Pancreas (tissue), 10 donors: ENCODE results near the gene ANO7. TPM values are rescaled to one million over a fixed set of nuclear protein-coding genes. Genes with fewer than 3 reads are reported as not detected.

Source experiments
- ATAC-seq, 4 donors: fragments of 200-7000 bp; cut with Tn5 transposase; one replicate each; pipeline versions ENCODE4 v1.8.0 to v1.9.1; 2020; ENCODE audit warnings: mild to moderate bottlenecking in 4 of 4, moderate library complexity in 4 of 4
- DNase-seq, 6 donors: peaks; one replicate each; pipeline ENCODE4 v3.0.0-alpha.2; 2020
- FAIRE-seq: peaks from 2 replicates; lab custom pipeline; 2012; peaks lifted over from hg19 to GRCh38; lab: Jason Lieb, UNC
- H3K27ac ChIP-seq, 4 donors: fragments of 200-600 bp; sonication (generic); 1 replicate in 3 of 4; 2 replicates in 1 of 4; pipeline versions ENCODE4 v1.5.0 to v1.8.0; 2020
- H3K27me3 ChIP-seq, 4 donors: fragments of 200-600 bp; one replicate each; pipeline ENCODE4 v1.8.0; 2021
- H3K36me3 ChIP-seq, 3 donors: fragments of 200-600 bp; sonication (generic) in 1 of 3; one replicate each; pipeline versions ENCODE4 v1.5.0 to v1.8.0; 2020 to 2021
- H3K4me1 ChIP-seq, 3 donors: fragments of 200-600 bp; one replicate each; pipeline ENCODE4 v1.8.0; 2021
- H3K4me3 ChIP-seq, 4 donors: fragments of 200-600 bp; sonication (generic) in 2 of 4; one replicate each; pipeline versions ENCODE4 v1.5.0 to v1.8.0; 2020 to 2021
- H3K9me3 ChIP-seq, 4 donors: fragments of 200-600 bp; one replicate each; pipeline ENCODE4 v1.8.0; 2021
- CTCF ChIP-seq, 4 donors: fragments of 200-600 bp; sonication (generic) in 3 of 4; IDR thresholded peaks; one replicate each; pipeline versions ENCODE4 v1.5.0 to v1.8.0; 2021; ENCODE audit warnings: antibody characterized with exemption in 4 of 4
- WGBS, 2 donors: extraction: QIAGEN DNeasy Blood & Tissue Kit; methylation state at CpG; one replicate each; pipeline ENCODE4 v1.1.7; 2013; 5-methylcytosine and 5-hydroxymethylcytosine counted together
- intact Hi-C, 3 donors: fragments of 100-400 bp; cut with DNase I; formaldehyde crosslinking; loops; one replicate each; pipeline versions ENCODE4 v1.11.1 to v1.14.2; 2022
- polyA plus RNA-seq, 2 donors: library from polyadenylated mRNA; stranded (reverse); fragments of 200-250 nt; gene quantifications; one replicate each; pipeline ENCODE4 v1.2.3, GENCODE V29; 2013
- total RNA-seq, 6 donors: library from RNA; stranded (reverse); fragmentation: NEBNext Ultra II Directional in 4 of 6; extraction: Animal tissue kit (Norgen Biotek cat#: 25700) in 4 of 6; gene quantifications; one replicate each; pipeline versions ENCODE4 v1.2.1 to v1.2.4, GENCODE V29; 2021 to 2023
- donor health status: healthy with polysubstance abuse.
- donor health status: DM: no; HTN: no; CAD: no; lungs with moderate emphysema.
- donor health status: DM: no; HTN: no; CAD: no.
- donor health status: control.
- donor health status: control.
- donor health status: Bipolar disorder and iron deficiency.
- donor health status: DM: yes; HTN: yes; CAD: no.
- donor health status: DM: no; HTN: no; CAD: no.
- donor health status: DM: no; HTN: no; CAD: no.
- donor health status: DM: yes; HTN: yes; CAD: no.

ANO7 gene
- total and polyA plus RNA-seq, 8 donors: 0.66 to 1.8 (median 1.1) TPM

DNA sequence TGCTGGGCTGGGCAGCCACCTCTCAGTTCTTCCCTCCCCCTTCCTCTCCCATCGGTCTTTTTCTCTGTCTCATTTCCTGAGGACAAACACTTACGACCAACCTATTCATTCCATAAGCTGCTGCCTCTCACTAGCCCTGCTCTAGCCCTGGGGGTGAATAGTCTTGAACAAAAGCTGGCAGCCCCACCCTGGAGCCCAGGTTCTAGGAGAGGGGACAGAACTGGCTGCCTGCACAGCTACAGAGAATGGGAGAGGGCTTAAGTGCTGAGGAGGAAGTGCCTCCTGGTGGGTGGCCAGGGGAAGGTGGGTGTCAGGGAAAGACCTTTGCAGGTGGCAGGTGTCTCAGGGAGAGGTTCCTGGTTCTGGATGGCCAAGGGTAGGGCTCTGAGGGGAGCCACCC, 22.8 kb downstream of the ANO7 start:
- no peaks in the 10 kb centered on the region for H3K9me3 ChIP-seq
- FAIRE-seq (no peak), ATAC-seq (no peak), DNase-seq (peak in 1 of 6 donors; percentile 7)
- intact Hi-C loops: no loop called here
- no peaks in the 10 kb centered on the region for H3K36me3 ChIP-seq
- H3K4me1 ChIP-seq: no peaks in the 10 kb centered on the region
- no peak for TF ChIP-seq CTCF (IDR thresholded peaks at IDR 0.05)
- no peak overlapping the region for H3K4me3 ChIP-seq
- no peak overlapping the region for H3K27ac ChIP-seq
- H3K27me3 ChIP-seq: no peaks in the 10 kb centered on the region
- WGBS, 2 donors: 42 to 76% methylated on average over 2 of the region's 2 CpGs

- ATAC-seq (no peak), FAIRE-seq (no peak), DNase-seq (peak in 2 of 6 donors; percentile 20 to 63)
- H3K27me3 ChIP-seq: no peaks in the 10 kb centered on the region
- no peaks in the 10 kb centered on the region for H3K9me3 ChIP-seq
- H3K4me3 ChIP-seq: no peak overlapping the region
- no peaks in the 10 kb centered on the region for H3K4me1 ChIP-seq
- intact Hi-C loops: no loop called here
- no peak for TF ChIP-seq CTCF (IDR thresholded peaks at IDR 0.05)
- 80 to 87% methylated on average over 13 of the region's 13 CpGs for WGBS, 2 donors
- no peak overlapping the region for H3K27ac ChIP-seq
- H3K36me3 ChIP-seq: no peaks in the 10 kb centered on the region
Measured at GRCh38 chr2:241213041-241213440, 24.6 kb downstream of the ANO7 start.

GRCh38 chr2:241213567-241213966, 25.1 kb downstream of the ANO7 start:
- no peak for TF ChIP-seq CTCF (IDR thresholded peaks at IDR 0.05)
- FAIRE-seq (no peak), DNase-seq (peak in 2 of 6 donors; percentile 11 to 39), ATAC-seq (no peak)
- Histone ChIP-seq H3K4me3 (no peak overlapping the region), H3K9me3 (no peaks in the 10 kb centered on the region), H3K4me1 (peaks cover 0 to 2% (median under 1%) of the 10 kb centered on the region in 3 donors), H3K27me3 (no peaks in the 10 kb centered on the region), H3K36me3 (no peaks in the 10 kb centered on the region), H3K27ac (no peak overlapping the region)
- 73 to 76% methylated on average over 7 of the region's 7 CpGs for WGBS, 2 donors
- intact Hi-C loops: no loop called here

DNA sequence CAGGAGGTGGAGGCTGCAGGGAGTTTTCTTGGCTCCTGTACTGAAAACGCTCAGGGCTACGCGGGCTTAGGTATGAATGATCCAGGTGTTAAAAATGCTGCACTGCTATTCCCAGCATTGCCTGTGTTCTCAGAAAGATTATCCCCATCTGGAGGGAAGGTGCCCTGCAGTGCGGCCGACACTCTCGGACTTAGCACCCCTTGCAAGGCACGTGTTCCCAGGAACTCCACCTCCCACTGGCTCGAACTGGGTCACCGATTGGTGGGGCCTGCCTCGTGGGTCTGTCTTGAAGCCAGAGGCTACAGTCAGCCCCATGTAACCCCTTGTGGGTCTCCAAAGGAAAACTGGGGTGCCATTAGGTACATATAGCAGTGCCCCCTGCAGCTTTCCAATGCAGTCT, 25.7 kb downstream of the ANO7 start:
- Histone ChIP-seq H3K9me3 (no peaks in the 10 kb centered on the region), H3K27me3 (no peaks in the 10 kb centered on the region), H3K27ac (no peak overlapping the region), H3K36me3 (no peaks in the 10 kb centered on the region), H3K4me1 (peaks cover 0 to 9% (median 7%) of the 10 kb centered on the region in 3 donors), H3K4me3 (no peak overlapping the region)
- FAIRE-seq: no peak
- ATAC-seq: no peak
- TF ChIP-seq CTCF (IDR thresholded peaks at IDR 0.05): no peak
- intact Hi-C loops: no loop called here
- DNase-seq: peak in 2 of 6 donors; percentile 11 to 43
- WGBS, 2 donors: 54 to 66% methylated on average over 10 of the region's 10 CpGs

GRCh38 chr2:241214766-241215165, 26.3 kb downstream of the ANO7 start:
- Histone ChIP-seq H3K27ac (no peak overlapping the region), H3K27me3 (no peaks in the 10 kb centered on the region), H3K4me1 (peaks cover 0 to 12% (median 10%) of the 10 kb centered on the region in 3 donors), H3K36me3 (no peaks in the 10 kb centered on the region), H3K4me3 (no peak overlapping the region), H3K9me3 (no peaks in the 10 kb centered on the region)
- ATAC-seq (no peak), DNase-seq (peak in 1 of 6 donors; percentile 30), FAIRE-seq (no peak)
- intact Hi-C loops: no loop called here
- 78 to 82% methylated on average over 9 to 12 of the region's 12 CpGs for WGBS, 2 donors
- no peak for TF ChIP-seq CTCF (IDR thresholded peaks at IDR 0.05)
